ENCODE data around the gene CSF1.
"Not testable (repeated sequence)": the region's sequence is repeated elsewhere in the genome, so short reads cannot be mapped to it uniquely, and the experiment has no call there.

The CSF1 gene

DNA sequence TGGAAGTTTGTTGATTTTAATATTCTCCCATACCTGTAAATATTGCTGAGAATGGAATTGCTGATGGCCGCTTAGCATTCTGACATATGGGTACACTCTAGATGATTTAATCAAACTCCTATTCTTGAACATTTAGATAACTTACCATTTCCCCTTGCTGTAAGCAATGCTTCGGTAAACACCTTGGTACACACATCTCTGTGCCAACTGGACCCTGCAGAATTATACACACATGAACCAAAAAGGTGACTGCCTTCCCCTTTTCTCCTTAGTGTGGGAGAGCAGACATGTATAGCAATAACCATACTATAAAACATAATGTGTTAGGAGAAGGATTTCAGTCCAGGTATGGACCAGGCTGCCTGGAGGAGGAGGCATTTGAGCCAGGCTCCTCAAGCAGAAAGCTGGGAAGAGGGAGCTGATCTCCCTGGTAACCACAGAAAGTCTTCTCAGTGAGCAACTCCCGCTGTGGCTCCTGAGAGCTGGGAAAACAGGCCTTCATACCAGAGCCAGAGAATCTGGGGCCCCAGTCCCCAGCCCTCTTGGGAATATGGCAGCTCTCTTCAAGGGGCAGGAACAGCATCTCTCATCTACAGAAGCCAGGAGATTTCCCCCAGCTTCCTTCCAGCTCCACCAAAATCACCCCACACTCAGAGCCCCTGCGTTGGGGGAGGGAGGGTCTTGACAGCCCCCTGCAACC, 33.9 kb upstream of the CSF1 start:
- no peak for DNase-seq (ENCODE audit: insufficient read length, low spot score)
- FAIRE-seq: no peak
- no peak for TF ChIP-seq TAF1 (IDR thresholded peaks at IDR 0.05; ENCODE audit: low read depth, low read length)
- no peak for TF ChIP-seq POU2F2 (IDR thresholded peaks at IDR 0.05; ENCODE audit: low read depth, low read length)
- no peak for TF ChIP-seq PAX5 (IDR thresholded peaks at IDR 0.05; ENCODE audit: insufficient read depth, low read length, severe bottlenecking)
- TF ChIP-seq POLR2A (IDR thresholded peaks at IDR 0.05; ENCODE audit: low read depth, low read length): no peak
- no peak for TF ChIP-seq SPI1 (IDR thresholded peaks at IDR 0.05; ENCODE audit: low read depth, low read length)
- no peak for TF ChIP-seq POLR2AphosphoS5 (IDR thresholded peaks at IDR 0.05; ENCODE audit: low read depth, low read length)

- DNase-seq (ENCODE audit: insufficient read length, low spot score): no peak
- TF ChIP-seq SPI1 (IDR thresholded peaks at IDR 0.05; ENCODE audit: low read depth, low read length): no peak
- no peak for TF ChIP-seq PAX5 (IDR thresholded peaks at IDR 0.05; ENCODE audit: insufficient read depth, low read length, severe bottlenecking)
- no peak for TF ChIP-seq TAF1 (IDR thresholded peaks at IDR 0.05; ENCODE audit: low read depth, low read length)
Observed at GRCh38 chr1:109877317-109877771, 33.3 kb upstream of the CSF1 start.

GRCh38 chr1:109877776-109878175, 32.9 kb upstream of the CSF1 start:
- FAIRE-seq (no peak), DNase-seq (ENCODE audit: insufficient read length, low spot score) (no peak)

More at GRCh38 chr1:109877317-109877771, 33.3 kb upstream of the CSF1 start:
- no peak for FAIRE-seq

DNA sequence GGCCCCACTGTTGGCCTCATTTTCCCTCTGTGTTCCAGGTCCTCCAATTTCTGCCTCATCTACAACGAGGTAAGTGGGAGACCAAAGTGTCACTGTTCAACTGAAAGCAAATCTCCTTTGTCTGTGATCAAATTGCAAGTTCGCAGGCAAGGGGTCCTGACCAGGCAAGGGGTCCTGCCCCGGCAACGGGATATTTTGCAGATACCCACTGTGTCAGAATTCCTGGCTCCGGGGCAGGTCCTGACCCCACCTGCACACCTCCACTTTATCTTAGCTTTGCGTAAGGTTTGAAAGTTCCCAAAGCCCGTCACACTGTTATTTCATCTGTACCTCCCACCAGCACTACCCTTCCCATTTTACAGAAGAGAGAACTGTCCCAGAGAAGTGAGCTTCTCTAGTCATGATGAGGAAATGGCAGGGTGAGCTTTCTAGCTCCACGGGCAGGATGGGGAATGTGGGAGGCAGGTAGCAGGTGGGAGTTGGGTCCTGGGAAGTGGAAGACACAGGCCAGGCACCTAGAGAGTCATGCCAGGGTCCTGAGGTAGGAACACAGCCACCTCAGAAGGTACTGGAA, 32.0 kb upstream of the CSF1 start:
- no peak for DNase-seq (ENCODE audit: insufficient read length, low spot score)

More at GRCh38 chr1:109877776-109878175, 32.9 kb upstream of the CSF1 start:
- TF ChIP-seq POU2F2 (IDR thresholded peaks at IDR 0.05; ENCODE audit: low read depth, low read length): no peak
- TF ChIP-seq SPI1 (IDR thresholded peaks at IDR 0.05; ENCODE audit: low read depth, low read length): no peak
- no peak for TF ChIP-seq TAF1 (IDR thresholded peaks at IDR 0.05; ENCODE audit: low read depth, low read length)
- TF ChIP-seq POLR2A (IDR thresholded peaks at IDR 0.05; ENCODE audit: low read depth, low read length): no peak
- TF ChIP-seq POLR2AphosphoS5 (IDR thresholded peaks at IDR 0.05; ENCODE audit: low read depth, low read length): no peak
- no peak for TF ChIP-seq PAX5 (IDR thresholded peaks at IDR 0.05; ENCODE audit: insufficient read depth, low read length, severe bottlenecking)

GRCh38 chr1:109879371-109879770, 31.3 kb upstream of the CSF1 start:
- FAIRE-seq; DNase-seq (ENCODE audit: insufficient read length, low spot score): not testable (repeated sequence)

More for the DNA sequence above, 32.0 kb upstream of the CSF1 start:
- no peak for FAIRE-seq
- TF ChIP-seq POLR2AphosphoS5 (IDR thresholded peaks at IDR 0.05; ENCODE audit: low read depth, low read length): no peak
- no peak for TF ChIP-seq PAX5 (IDR thresholded peaks at IDR 0.05; ENCODE audit: insufficient read depth, low read length, severe bottlenecking)
- no peak for TF ChIP-seq POU2F2 (IDR thresholded peaks at IDR 0.05; ENCODE audit: low read depth, low read length)
- TF ChIP-seq SPI1 (IDR thresholded peaks at IDR 0.05; ENCODE audit: low read depth, low read length): no peak
- no peak for TF ChIP-seq TAF1 (IDR thresholded peaks at IDR 0.05; ENCODE audit: low read depth, low read length)
- no peak for TF ChIP-seq POLR2A (IDR thresholded peaks at IDR 0.05; ENCODE audit: low read depth, low read length)

DNA sequence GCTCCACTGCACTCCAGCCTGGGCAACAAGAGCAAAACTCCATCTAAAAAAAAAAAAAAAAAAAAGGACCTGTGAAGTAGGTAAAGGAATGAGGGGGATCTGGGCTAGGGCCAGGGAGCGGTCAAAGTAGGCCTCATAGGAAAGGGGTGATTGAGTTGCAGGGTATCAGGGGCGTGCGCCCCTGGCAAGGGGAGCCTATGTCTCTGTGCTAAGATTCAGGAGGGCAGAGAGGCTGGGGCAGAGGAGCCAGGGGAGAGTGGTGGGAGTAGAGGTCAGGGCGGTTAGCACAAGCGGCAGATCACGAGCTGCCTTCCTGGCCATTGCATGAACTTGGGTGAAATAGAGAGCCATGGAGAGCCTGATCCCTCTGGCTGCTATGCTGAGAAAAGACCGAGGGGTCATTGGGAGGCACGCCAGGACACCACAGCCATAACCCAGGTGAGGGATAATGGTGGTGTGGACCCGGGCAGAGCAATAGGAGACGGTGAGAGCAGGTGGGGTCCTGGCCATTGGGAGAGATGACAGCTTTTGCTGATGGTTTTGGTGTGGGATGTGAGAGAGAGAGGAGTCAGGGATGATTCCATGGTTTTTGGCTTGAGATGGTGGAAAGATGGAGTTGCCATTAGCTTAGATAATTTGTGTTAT, 30.6 kb upstream of the CSF1 start:
- no peak for FAIRE-seq
- DNase-seq (ENCODE audit: insufficient read length, low spot score): no peak
- no peak for TF ChIP-seq SPI1 (IDR thresholded peaks at IDR 0.05; ENCODE audit: low read depth, low read length)
- TF ChIP-seq POLR2AphosphoS5 (IDR thresholded peaks at IDR 0.05; ENCODE audit: low read depth, low read length): no peak
- no peak for TF ChIP-seq POU2F2 (IDR thresholded peaks at IDR 0.05; ENCODE audit: low read depth, low read length)
- TF ChIP-seq POLR2A (IDR thresholded peaks at IDR 0.05; ENCODE audit: low read depth, low read length): no peak
- TF ChIP-seq TAF1 (IDR thresholded peaks at IDR 0.05; ENCODE audit: low read depth, low read length): no peak
- no peak for TF ChIP-seq PAX5 (IDR thresholded peaks at IDR 0.05; ENCODE audit: insufficient read depth, low read length, severe bottlenecking)

DNA sequence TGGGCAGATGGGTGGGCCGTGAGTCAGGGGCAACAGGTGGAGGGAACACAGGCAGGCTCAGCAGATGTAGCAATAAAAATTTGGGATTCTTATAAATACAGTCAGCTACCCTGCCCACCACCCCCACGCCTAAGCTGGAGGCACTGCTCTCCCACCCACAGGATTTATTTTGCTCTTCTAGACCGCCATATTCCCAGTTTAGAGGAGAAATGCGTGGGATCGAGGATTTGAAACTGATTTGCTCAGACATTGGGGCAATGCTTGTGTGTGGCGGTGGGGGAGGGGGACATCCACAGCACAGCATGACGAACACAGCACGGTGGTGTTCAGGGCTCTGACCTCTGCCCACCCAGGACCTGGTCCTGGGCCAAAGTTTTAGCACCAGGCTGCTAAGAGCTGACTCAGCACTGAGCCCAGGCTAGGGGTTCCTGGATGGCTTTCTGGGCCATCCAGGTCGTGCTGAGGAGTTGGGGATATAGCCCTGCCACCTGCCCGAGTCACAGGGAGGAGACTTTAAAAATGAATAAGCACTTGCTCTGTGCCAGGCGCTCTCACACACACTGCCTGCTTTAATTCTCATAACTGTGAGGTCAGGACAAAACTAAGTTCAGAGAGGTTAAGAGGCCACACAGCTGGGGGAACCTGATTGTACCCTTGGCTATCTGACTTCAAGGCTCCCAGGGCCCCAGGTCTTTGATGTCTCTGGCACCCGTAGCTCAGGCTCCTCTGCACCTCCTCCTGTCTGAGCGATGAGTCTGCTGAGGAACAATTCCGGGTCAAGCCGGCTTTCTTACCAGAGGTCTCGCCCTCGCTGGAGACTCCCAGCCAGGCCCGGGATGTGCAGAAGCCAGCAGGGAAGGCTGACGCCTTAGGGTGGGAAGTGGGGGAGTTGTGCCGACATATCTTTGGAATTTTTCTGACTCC, 29.4 kb upstream of the CSF1 start:
- DNase-seq (ENCODE audit: insufficient read length, low spot score) (no peak), FAIRE-seq (no peak)
- TF ChIP-seq PAX5 (IDR thresholded peaks at IDR 0.05; ENCODE audit: insufficient read depth, low read length, severe bottlenecking) (no peak), POLR2A (IDR thresholded peaks at IDR 0.05; ENCODE audit: low read depth, low read length) (no peak), POLR2AphosphoS5 (IDR thresholded peaks at IDR 0.05; ENCODE audit: low read depth, low read length) (no peak), POU2F2 (IDR thresholded peaks at IDR 0.05; ENCODE audit: low read depth, low read length) (no peak), TAF1 (IDR thresholded peaks at IDR 0.05; ENCODE audit: low read depth, low read length) (no peak), SPI1 (IDR thresholded peaks at IDR 0.05; ENCODE audit: low read depth, low read length) (no peak)

GRCh38 chr1:109881906-109882287, 28.8 kb upstream of the CSF1 start:
- no peak for DNase-seq (ENCODE audit: insufficient read length, low spot score)
- TF ChIP-seq SPI1 (IDR thresholded peaks at IDR 0.05; ENCODE audit: low read depth, low read length) (no peak), POLR2A (IDR thresholded peaks at IDR 0.05; ENCODE audit: low read depth, low read length) (no peak), POLR2AphosphoS5 (IDR thresholded peaks at IDR 0.05; ENCODE audit: low read depth, low read length) (no peak), TAF1 (IDR thresholded peaks at IDR 0.05; ENCODE audit: low read depth, low read length) (no peak), POU2F2 (IDR thresholded peaks at IDR 0.05; ENCODE audit: low read depth, low read length) (no peak), PAX5 (IDR thresholded peaks at IDR 0.05; ENCODE audit: insufficient read depth, low read length, severe bottlenecking) (no peak)
- no peak for FAIRE-seq
